Left ventricle myocardium inferior (tissue), 1 donor: ENCODE results near the gene FCN2. TPM values are rescaled to one million over a fixed set of nuclear protein-coding genes. Genes with fewer than 3 reads are reported as not detected.
A peak's percentile ranks its signal among the peaks of the same experiment; 100 is the strongest.

ENCODE experiments used
- DNase-seq: peaks from one replicate; pipeline ENCODE4 v3.0.0-alpha.2; 2020
- H3K27ac ChIP-seq: fragments of 200-600 bp; replicated peaks from 2 replicates; pipeline ENCODE4 v1.8.0; 2021
- H3K27me3 ChIP-seq: fragments of 200-600 bp; 2 replicates; pipeline ENCODE4 v1.8.0; 2021; ENCODE audit warnings: low read depth
- H3K36me3 ChIP-seq: fragments of 200-600 bp; 2 replicates; pipeline ENCODE4 v1.8.0; 2021
- H3K4me1 ChIP-seq: fragments of 200-600 bp; 2 replicates; pipeline ENCODE4 v1.8.0; 2021
- H3K4me3 ChIP-seq: fragments of 200-600 bp; 2 replicates; pipeline ENCODE4 v1.8.0; 2021; ENCODE audit warnings: mild to moderate bottlenecking, moderate library complexity
- H3K9me3 ChIP-seq: fragments of 200-600 bp; replicated peaks from 2 replicates; pipeline ENCODE4 v1.8.0; 2021
- CTCF ChIP-seq: fragments of 200-600 bp; IDR thresholded peaks from 2 replicates; pipeline ENCODE4 v1.8.0; 2021; ENCODE audit warnings: antibody characterized with exemption, mild to moderate bottlenecking, borderline replicate concordance
- intact Hi-C: fragments of 100-400 bp; cut with micrococcal nuclease; formaldehyde crosslinking; loops from one replicate; pipeline ENCODE4 v1.11.0; 2022
- total RNA-seq: library from RNA; stranded (reverse); fragmentation: NEBNext Ultra II Directional; extraction: Animal tissue kit (Norgen Biotek cat#: 25700); gene quantifications from one replicate; pipeline ENCODE4 v1.2.1, GENCODE V29; 2021
- donor health status: DM: no; HTN: yes; CAD: no; lungs with severe emphysema.

FCN2 gene
- total RNA-seq, 1 donor from 2014 or later = not detected

GRCh38 chr9:134892221-134892620 is 11.6 kb downstream of the FCN2 start:
- Histone ChIP-seq H3K27me3 (peaks cover 7% of the 10 kb centered on the region), H3K36me3 (no peaks in the 10 kb centered on the region), H3K9me3 (peaks cover 12% of the 10 kb centered on the region), H3K4me1 (peaks cover 43% of the 10 kb centered on the region), H3K4me3 (no peak overlapping the region), H3K27ac (no peak overlapping the region)
- no peak for TF ChIP-seq CTCF
- intact Hi-C loops = no loop called here
- no peak for DNase-seq

GRCh38 chr9:134892820-134893420 is 12.3 kb downstream of the FCN2 start:
- no peak for DNase-seq
- TF ChIP-seq CTCF = no peak
- no peak overlapping the region for H3K27ac ChIP-seq
- H3K36me3 ChIP-seq = no peaks in the 10 kb centered on the region
- peaks cover 50% of the 10 kb centered on the region for H3K4me1 ChIP-seq
- no peak overlapping the region for H3K4me3 ChIP-seq
- H3K27me3 ChIP-seq = peaks cover 7% of the 10 kb centered on the region
- intact Hi-C loops = no loop called here
- H3K9me3 ChIP-seq = peaks cover 12% of the 10 kb centered on the region

- no peak for TF ChIP-seq CTCF
- Histone ChIP-seq H3K36me3 (no peaks in the 10 kb centered on the region), H3K4me1 (peaks cover 58% of the 10 kb centered on the region), H3K27me3 (no peaks in the 10 kb centered on the region), H3K9me3 (peaks cover 20% of the 10 kb centered on the region), H3K4me3 (no peak overlapping the region), H3K27ac (peak overlapping the region; percentile 89)
- intact Hi-C loops = no loop called here
- no peak for DNase-seq
Observed at GRCh38 chr9:134894136-134894860, 13.7 kb downstream of the FCN2 start.

- H3K4me3 ChIP-seq = no peak overlapping the region
- no peak for DNase-seq
- peaks cover 58% of the 10 kb centered on the region for H3K4me1 ChIP-seq
- intact Hi-C loops = no loop called here
- H3K9me3 ChIP-seq = peaks cover 28% of the 10 kb centered on the region
- no peak for TF ChIP-seq CTCF
- H3K27ac ChIP-seq = peak overlapping the region; percentile 89
- H3K27me3 ChIP-seq = no peaks in the 10 kb centered on the region
- no peaks in the 10 kb centered on the region for H3K36me3 ChIP-seq
Observed at GRCh38 chr9:134895097-134895496, 14.5 kb downstream of the FCN2 start.

- intact Hi-C loops = no loop called here
- peak overlapping the region; percentile 89 for H3K27ac ChIP-seq
- H3K9me3 ChIP-seq = peaks cover 28% of the 10 kb centered on the region
- no peak overlapping the region for H3K4me3 ChIP-seq
- no peak for TF ChIP-seq CTCF
- no peaks in the 10 kb centered on the region for H3K27me3 ChIP-seq
- no peak for DNase-seq
- H3K36me3 ChIP-seq = no peaks in the 10 kb centered on the region
- H3K4me1 ChIP-seq = peaks cover 58% of the 10 kb centered on the region
Observed at GRCh38 chr9:134895567-134895907, 14.9 kb downstream of the FCN2 start.
